Posterior vena cava (tissue), 2 donors: ENCODE results near the gene SETD9. TPM values are rescaled to one million over a fixed set of nuclear protein-coding genes. Genes with fewer than 3 reads are reported as not detected.
A peak's percentile ranks its signal among the peaks of the same experiment; 100 is the strongest.

ENCODE experiments used
- DNase-seq: peaks from one replicate; pipeline ENCODE4 v3.0.0-alpha.2; 2020; ENCODE audit warnings: low spot score
- intact Hi-C, 2 donors: fragments of 100-400 bp; cut with DNase I; formaldehyde crosslinking; loops; one replicate each; pipeline versions ENCODE4 v1.14.1 to v1.14.2; 2022 to 2023
- long read RNA-seq, 2 donors: library from polyadenylated mRNA; unstranded; transcript quantifications; one replicate each; pipeline ENCODE4 v2.0.0, GENCODE V29; 2020 to 2021
- total RNA-seq, 2 donors: library from RNA; stranded (reverse); fragmentation: NEBNext Ultra II Directional; extraction: Animal tissue kit (Norgen Biotek cat#: 25700); gene quantifications; one replicate each; pipeline ENCODE4 v1.2.1, GENCODE V29; 2021
- donor health status: DM: yes; HTN: yes; CAD: no.
- donor health status: DM: yes; HTN: yes; CAD: no.

SETD9 gene
- total RNA-seq: 1 to 10 TPM; 4.3 to 9.3 TPM
- long read RNA-seq, donor 1, partial matches to known transcripts: 0 of 1 reads
- long read RNA-seq, donor 1, other reads (novel, unspliced or antisense): 0 of 1 reads
- long read RNA-seq, donor 2, transcript SETD9-202 (5 exons, 1,009 nt): minor isoform, 5 of 22 reads
- long read RNA-seq, donor 2, transcript SETD9-201 (6 exons, 1,619 nt): major isoform, 8 of 22 reads
- long read RNA-seq, donor 2, partial matches to known transcripts: 1 of 22 reads
- long read RNA-seq, donor 2, other reads (novel, unspliced or antisense): 2 of 22 reads

- peak; percentile 100 for DNase-seq
- intact Hi-C loops: loop anchor here in 1 of 2 donors (10.0 kb wide), 1 partner anchor 1555 kb away; the partner anchor contains the start of gene PLK2
Observed at GRCh38 chr5:56909294-56910209, at the start of gene SETD9. TSS of gene SETD9 (plus strand) at chr5:56909596. CDS start at chr5:56909646, 50 bp downstream.

GRCh38 chr5:56861893-56862485 is 47.4 kb upstream of the SETD9 start:
- intact Hi-C loops: no loop called here
- DNase-seq: no peak

- DNase-seq: no peak
- intact Hi-C loops: no loop called here
Observed at GRCh38 chr5:56862909-56863308, 46.5 kb upstream of the SETD9 start.

- intact Hi-C loops: no loop called here
- DNase-seq: no peak
Observed at GRCh38 chr5:56871777-56872176, 37.6 kb upstream of the SETD9 start.

- DNase-seq: no peak
- intact Hi-C loops: no loop called here
Observed at GRCh38 chr5:56873056-56873455, 36.3 kb upstream of the SETD9 start.

- intact Hi-C loops: no loop called here
Observed at GRCh38 chr5:56876327-56876726, 33.1 kb upstream of the SETD9 start.

GRCh38 chr5:56881571-56881970 is 27.8 kb upstream of the SETD9 start:
- intact Hi-C loops: no loop called here
- DNase-seq: no peak

More at GRCh38 chr5:56876327-56876726, 33.1 kb upstream of the SETD9 start:
- DNase-seq: no peak

- intact Hi-C loops: no loop called here
Observed at GRCh38 chr5:56893251-56893951, 16.0 kb upstream of the SETD9 start.

GRCh38 chr5:56896763-56897162 is 12.6 kb upstream of the SETD9 start:
- DNase-seq: no peak
- intact Hi-C loops: no loop called here

More at GRCh38 chr5:56893251-56893951, 16.0 kb upstream of the SETD9 start:
- no peak for DNase-seq

- no peak for DNase-seq
- intact Hi-C loops: no loop called here
Observed at GRCh38 chr5:56898213-56898612, 11.2 kb upstream of the SETD9 start.

- intact Hi-C loops: loop anchor here (5.0 to 10.0 kb wide), 3 partner anchors 232 to 1564 kb away; partner anchors contain the start of gene PLK2 (in 1 of the 2)
- DNase-seq: no peak
Observed at GRCh38 chr5:56900395-56900794, 9.0 kb upstream of the SETD9 start.

- no peak for DNase-seq
- intact Hi-C loops: loop anchor here (5.0 to 10.0 kb wide), 3 partner anchors 231 to 1564 kb away; partner anchors contain the start of gene PLK2 (in 1 of the 2)
Observed at GRCh38 chr5:56900858-56901578, 8.4 kb upstream of the SETD9 start.

- DNase-seq: peak; percentile 93
- intact Hi-C loops: loop anchor here in 1 of 2 donors (10.0 kb wide), 1 partner anchor 1556 kb away; the partner anchor contains the start of gene PLK2
Observed at GRCh38 chr5:56908942-56909293, 478 bp upstream of the SETD9 start.

- intact Hi-C loops: no loop called here
- DNase-seq: peak; percentile 85
Observed at GRCh38 chr5:56910210-56910965, 992 bp downstream of the SETD9 start.

GRCh38 chr5:56913766-56914165 is 4.4 kb downstream of the SETD9 start:
- intact Hi-C loops: no loop called here
- no peak for DNase-seq

- intact Hi-C loops: no loop called here
- DNase-seq: no peak
Observed at GRCh38 chr5:56914678-56915077, 5.3 kb downstream of the SETD9 start.

- intact Hi-C loops: no loop called here
- no peak for DNase-seq
Observed at GRCh38 chr5:56917534-56917933, 8.1 kb downstream of the SETD9 start.

GRCh38 chr5:56918054-56918453 is 8.7 kb downstream of the SETD9 start:
- DNase-seq: no peak
- intact Hi-C loops: no loop called here
